GM12865 (cell line): ENCODE measurements around the gene DEAF1.

Experiments
- DNase-seq: peaks from one replicate; pipeline ENCODE4 v3.0.0; 2010; ENCODE audit warnings: low read depth
- H3K4me3 ChIP-seq: 2 replicates; pipeline ENCODE4 v1.5.1; 2011; ENCODE audit warnings: mild to moderate bottlenecking, low read depth, low read length, control low read depth
- TF ChIP-seq, protein P1 (sequence below): IDR thresholded peaks from 2 replicates; pipeline ENCODE4 v1.5.1; 2011; ENCODE audit warnings: low read length, control low read depth, low read depth, inconsistent platforms; ENCODE audit not compliant: insufficient read depth; ENCODE audit errors: missing control alignments

The DEAF1 gene

DNA sequence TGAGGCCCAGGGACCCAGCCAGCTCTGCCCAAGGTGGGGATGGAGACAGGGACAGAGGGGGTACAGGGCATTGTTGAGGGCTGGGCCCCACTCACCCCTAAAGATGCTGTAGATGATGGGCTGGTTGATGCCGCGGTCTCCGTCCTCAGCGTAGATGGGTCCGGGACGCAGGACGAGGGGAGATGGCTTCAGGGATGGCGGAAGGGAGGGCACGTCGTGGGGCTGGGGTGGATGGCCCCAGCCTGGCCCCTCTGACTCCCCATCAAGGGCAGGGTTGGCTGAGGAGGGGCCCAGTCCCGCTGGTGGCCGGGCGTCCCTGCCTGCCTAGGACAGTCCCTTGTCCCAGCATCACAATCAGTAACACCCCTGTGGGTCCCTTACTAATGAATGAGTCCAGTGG is 74.8 kb downstream of the DEAF1 start:
- no peak overlapping the region for H3K4me3 ChIP-seq
- TF ChIP-seq, protein P1, sequence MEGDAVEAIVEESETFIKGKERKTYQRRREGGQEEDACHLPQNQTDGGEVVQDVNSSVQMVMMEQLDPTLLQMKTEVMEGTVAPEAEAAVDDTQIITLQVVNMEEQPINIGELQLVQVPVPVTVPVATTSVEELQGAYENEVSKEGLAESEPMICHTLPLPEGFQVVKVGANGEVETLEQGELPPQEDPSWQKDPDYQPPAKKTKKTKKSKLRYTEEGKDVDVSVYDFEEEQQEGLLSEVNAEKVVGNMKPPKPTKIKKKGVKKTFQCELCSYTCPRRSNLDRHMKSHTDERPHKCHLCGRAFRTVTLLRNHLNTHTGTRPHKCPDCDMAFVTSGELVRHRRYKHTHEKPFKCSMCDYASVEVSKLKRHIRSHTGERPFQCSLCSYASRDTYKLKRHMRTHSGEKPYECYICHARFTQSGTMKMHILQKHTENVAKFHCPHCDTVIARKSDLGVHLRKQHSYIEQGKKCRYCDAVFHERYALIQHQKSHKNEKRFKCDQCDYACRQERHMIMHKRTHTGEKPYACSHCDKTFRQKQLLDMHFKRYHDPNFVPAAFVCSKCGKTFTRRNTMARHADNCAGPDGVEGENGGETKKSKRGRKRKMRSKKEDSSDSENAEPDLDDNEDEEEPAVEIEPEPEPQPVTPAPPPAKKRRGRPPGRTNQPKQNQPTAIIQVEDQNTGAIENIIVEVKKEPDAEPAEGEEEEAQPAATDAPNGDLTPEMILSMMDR = no peak

GRCh38 chr11:619628-620050 is 75.4 kb downstream of the DEAF1 start:
- DNase-seq = no peak
- no peak overlapping the region for H3K4me3 ChIP-seq
- TF ChIP-seq, protein P1 = no peak

More for the DNA sequence above, 74.8 kb downstream of the DEAF1 start:
- DNase-seq = no peak

DNA sequence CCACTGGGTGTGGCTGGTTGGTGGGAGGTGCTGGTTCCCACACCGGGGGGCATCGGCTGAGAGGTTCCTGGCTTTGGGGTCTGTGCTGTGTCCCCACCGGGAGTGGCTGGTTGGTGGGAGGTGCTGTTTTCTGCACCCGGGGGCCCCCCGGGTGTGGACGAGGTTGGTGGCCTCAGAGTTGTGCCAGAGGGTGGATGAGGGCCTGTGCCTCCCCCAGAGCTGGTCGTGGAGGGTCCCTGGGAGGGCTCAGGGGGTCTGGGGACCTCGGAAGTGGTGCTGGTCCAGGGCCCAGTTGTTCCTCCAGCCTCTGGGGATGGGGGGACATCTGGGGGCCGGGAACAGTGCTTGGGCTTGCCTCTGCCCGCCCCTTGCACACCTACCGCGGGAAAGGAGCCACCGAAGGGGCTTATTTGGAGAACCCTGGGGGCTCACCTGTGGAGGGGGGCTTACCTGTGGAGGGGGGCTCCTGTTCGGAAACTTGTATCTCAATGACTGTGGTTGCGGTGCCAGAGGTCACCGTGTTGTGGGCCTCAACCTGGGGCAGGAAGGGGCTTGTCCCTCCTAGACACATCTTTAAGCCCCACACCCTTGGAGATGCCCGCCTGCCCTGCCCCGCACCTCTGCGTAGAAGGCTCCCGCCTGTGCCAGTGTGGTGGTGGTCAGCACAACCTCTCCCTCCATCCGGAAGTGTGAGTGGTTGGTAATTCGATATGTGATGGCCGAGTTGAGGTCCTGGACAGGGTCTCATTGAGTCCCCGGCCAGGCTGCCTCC is 76.0 kb downstream of the DEAF1 start:
- H3K4me3 ChIP-seq = no peak overlapping the region
- no peak for DNase-seq
- TF ChIP-seq, protein P1 = no peak

GRCh38 chr11:617912-618682 is 76.9 kb downstream of the DEAF1 start:
- TF ChIP-seq, protein P1 = no peak
- H3K4me3 ChIP-seq = no peak overlapping the region
- no peak for DNase-seq

- no peak overlapping the region for H3K4me3 ChIP-seq
- TF ChIP-seq, protein P1 = no peak
- no peak for DNase-seq
These were observed 77.7 kb downstream of the DEAF1 start for GRCh38 chr11:617199-617911.

DNA sequence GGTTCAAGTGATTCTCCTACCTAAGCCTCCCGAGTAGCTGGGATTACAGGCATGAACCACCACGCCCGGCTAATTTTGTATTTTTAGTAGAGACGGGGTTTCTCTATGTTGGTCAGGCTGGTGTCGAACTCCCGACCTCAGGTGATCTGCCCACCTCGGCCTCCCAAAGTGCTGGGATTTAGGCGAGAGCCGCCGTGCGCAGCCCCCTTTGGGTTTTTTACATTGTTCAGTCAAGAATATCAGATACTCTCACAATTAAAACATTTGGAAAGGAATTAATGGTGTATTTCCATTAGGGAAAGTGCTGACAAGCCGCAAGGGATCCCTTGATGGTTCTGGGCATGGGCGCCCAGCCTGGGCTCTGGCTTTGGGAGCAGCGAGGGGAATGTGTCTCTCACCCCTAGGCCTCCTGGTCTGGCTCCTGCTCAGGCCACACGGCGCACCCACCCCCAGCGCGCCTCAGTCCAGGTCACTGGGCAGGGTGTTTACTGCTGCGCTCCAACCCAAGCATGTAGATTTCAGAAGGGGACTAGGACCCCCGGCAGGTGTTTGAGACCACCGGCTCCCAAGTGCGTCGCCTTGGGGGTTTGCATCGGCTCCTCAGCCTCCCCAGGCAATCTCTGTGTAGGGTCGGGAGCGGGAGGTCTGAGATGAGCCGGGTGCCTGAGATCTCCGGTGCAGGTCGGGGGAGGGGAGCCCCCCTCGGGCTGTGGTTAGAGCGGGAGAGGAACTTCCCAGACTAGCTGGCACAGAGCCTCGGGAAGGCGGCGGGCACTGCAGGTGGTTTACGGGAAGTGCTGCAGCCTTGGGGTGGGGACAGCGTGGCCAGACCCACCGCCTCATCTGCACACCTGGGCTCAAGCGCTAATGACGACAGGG is 78.5 kb downstream of the DEAF1 start:
- DNase-seq = no peak
- peak overlapping the region; percentile 69 for H3K4me3 ChIP-seq
- TF ChIP-seq, protein P1 = no peak
